Measurements from ENCODE around the gene TAPBP. TPM values are rescaled to one million over a fixed set of nuclear protein-coding genes. Genes with fewer than 3 reads are reported as not detected.

TAPBP gene
- total RNA-seq, 4 donors from 2014 or later = 175 to 423 (median 217) TPM

DNA sequence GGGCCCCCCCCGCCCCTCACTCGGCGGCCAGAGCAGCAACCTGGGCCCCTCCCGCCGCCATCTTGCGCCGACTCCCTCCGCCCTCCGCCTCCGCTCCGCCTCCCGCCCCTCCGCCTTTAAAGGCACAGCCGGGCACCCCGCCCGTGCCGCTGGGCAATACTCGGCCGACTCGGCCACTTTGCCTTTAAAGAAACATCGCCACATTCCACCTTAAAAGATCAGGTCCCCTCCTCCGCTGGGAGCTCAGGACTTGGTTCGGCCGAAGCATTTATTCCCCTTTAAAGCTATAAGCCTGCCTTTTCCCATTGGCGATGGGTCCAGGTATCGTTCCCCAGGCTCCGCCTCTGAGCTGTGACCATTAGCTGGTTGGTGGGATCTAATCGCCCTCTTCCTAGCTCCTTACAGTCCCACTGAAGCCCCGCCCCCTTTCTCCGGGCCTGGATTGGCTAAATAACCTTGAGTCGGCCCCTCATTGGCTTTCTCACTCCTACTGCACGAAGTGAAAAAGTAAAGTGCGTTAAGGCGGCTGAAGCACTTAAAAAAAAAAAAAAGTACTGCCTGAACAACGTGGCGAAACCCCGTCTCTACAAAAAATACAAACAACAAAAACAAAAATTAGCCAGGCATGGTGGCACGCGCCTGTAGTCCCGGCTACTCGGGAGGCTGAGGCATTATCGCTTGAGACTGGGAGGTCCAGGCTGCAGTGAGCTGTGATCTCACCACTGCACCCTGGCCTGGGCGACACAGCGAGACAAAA is 4.0 kb upstream of the TAPBP start, which contains the start of gene ZBTB22:
ZBTB22 (minus strand) TSS at position 76 of the 757 bp plus-strand sequence. CDS start 828 bp downstream, outside the sequence.
- peak; percentile 100 for DNase-seq
- peak within 1 kb of the TSS; percentile 36 to 61 (median 46) for H3K4me3 ChIP-seq
- peak within 1 kb of the TSS; percentile 86 to 94 (median 90) for H3K27ac ChIP-seq
- TF ChIP-seq EP300 (IDR thresholded peaks at IDR 0.05; ENCODE audit: low read depth) (peak; percentile 26), POLR2A (IDR thresholded peaks at IDR 0.05) (peak; percentile 38), POLR2AphosphoS5 (IDR thresholded peaks at IDR 0.05) (peak; percentile 15 to 78 (median 74))
- TF ChIP-seq, protein P1, sequence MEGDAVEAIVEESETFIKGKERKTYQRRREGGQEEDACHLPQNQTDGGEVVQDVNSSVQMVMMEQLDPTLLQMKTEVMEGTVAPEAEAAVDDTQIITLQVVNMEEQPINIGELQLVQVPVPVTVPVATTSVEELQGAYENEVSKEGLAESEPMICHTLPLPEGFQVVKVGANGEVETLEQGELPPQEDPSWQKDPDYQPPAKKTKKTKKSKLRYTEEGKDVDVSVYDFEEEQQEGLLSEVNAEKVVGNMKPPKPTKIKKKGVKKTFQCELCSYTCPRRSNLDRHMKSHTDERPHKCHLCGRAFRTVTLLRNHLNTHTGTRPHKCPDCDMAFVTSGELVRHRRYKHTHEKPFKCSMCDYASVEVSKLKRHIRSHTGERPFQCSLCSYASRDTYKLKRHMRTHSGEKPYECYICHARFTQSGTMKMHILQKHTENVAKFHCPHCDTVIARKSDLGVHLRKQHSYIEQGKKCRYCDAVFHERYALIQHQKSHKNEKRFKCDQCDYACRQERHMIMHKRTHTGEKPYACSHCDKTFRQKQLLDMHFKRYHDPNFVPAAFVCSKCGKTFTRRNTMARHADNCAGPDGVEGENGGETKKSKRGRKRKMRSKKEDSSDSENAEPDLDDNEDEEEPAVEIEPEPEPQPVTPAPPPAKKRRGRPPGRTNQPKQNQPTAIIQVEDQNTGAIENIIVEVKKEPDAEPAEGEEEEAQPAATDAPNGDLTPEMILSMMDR (IDR thresholded peaks at IDR 0.05) = no peak
- peaks cover 0 to 24% (median 8%) of the 10 kb centered on the region in 4 donors for H3K36me3 ChIP-seq
- no peaks in the 10 kb centered on the region for H3K27me3 ChIP-seq
- in situ Hi-C loops (cut with MboI; ENCODE audit: low pct_ligation_motif_present in 1 of 4, low pct_unique_long_range_greater_than_20kb in 1 of 4, low sequenced_read_pairs in 3 of 4) = no loop called here
- H3K9me3 ChIP-seq = no peaks in the 10 kb centered on the region
- 1 to 2% methylated on average over 7 to 32 of the region's 44 CpGs for whole genome bisulfite sequencing, 2 donors (ENCODE audit: low coverage in 1 of 2)
- intact Hi-C loops (cut with DNase I; ENCODE audit: low total_unique reads) = loop anchor here (10.0 kb wide), 1 partner anchor 97 kb away; the partner anchor contains the start of genes CUTA and PHF1
- peaks cover 28 to 66% (median 56%) of the 10 kb centered on the region in 4 donors for H3K4me1 ChIP-seq

- DNase-seq = no peak
- in situ Hi-C loops (cut with MboI; ENCODE audit: low pct_ligation_motif_present in 1 of 4, low pct_unique_long_range_greater_than_20kb in 1 of 4, low sequenced_read_pairs in 3 of 4) (no loop called here), intact Hi-C loops (cut with DNase I; ENCODE audit: low total_unique reads) (loop anchor here (10.0 kb wide), 1 partner anchor 97 kb away; the partner anchor contains the start of genes CUTA and PHF1)
- Histone ChIP-seq H3K4me1 (peaks cover 30 to 69% (median 58%) of the 10 kb centered on the region in 4 donors), H3K9me3 (no peaks in the 10 kb centered on the region), H3K36me3 (peaks cover 0 to 24% (median 8%) of the 10 kb centered on the region in 4 donors), H3K27me3 (no peaks in the 10 kb centered on the region), H3K27ac (peak overlapping the region; percentile 86 to 94 (median 90)), H3K4me3 (peak overlapping the region; percentile 36 to 61 (median 46))
- 0% methylated on average over 6 of the region's 27 CpGs; no CpG with 5 or more reads in 1 of the 2 donors for WGBS, 2 donors (ENCODE audit: low coverage in 1 of 2)
- TF ChIP-seq, protein P1 (IDR thresholded peaks at IDR 0.05) = no peak
These were observed 3.5 kb upstream of the TAPBP start for GRCh38 chr6:33317419-33317668.

- WGBS, 2 donors (ENCODE audit: low coverage in 1 of 2) = 83 to 84% methylated on average over 6 to 19 of the region's 19 CpGs
- peak overlapping the region in 3 of 4 donors; percentile 36 to 61 (median 46) for H3K4me3 ChIP-seq
- H3K4me1 ChIP-seq = peaks cover 33 to 69% (median 60%) of the 10 kb centered on the region in 4 donors
- intact Hi-C loops (cut with DNase I; ENCODE audit: low total_unique reads) (loop anchor here (10.0 kb wide), 1 partner anchor 98 kb away; the partner anchor contains the start of genes CUTA and PHF1), in situ Hi-C loops (cut with MboI; ENCODE audit: low pct_ligation_motif_present in 1 of 4, low pct_unique_long_range_greater_than_20kb in 1 of 4, low sequenced_read_pairs in 3 of 4) (no loop called here)
- peaks cover 0 to 24% (median 8%) of the 10 kb centered on the region in 4 donors for H3K36me3 ChIP-seq
- TF ChIP-seq, protein P1 (IDR thresholded peaks at IDR 0.05) = no peak
- TF ChIP-seq POLR2AphosphoS5 (IDR thresholded peaks at IDR 0.05) (no peak), POLR2A (IDR thresholded peaks at IDR 0.05) (no peak), EP300 (IDR thresholded peaks at IDR 0.05; ENCODE audit: low read depth) (no peak)
- no peak for DNase-seq
- H3K9me3 ChIP-seq = no peaks in the 10 kb centered on the region
- peak overlapping the region; percentile 86 to 94 (median 90) for H3K27ac ChIP-seq
- H3K27me3 ChIP-seq = no peaks in the 10 kb centered on the region
These were observed 2.9 kb upstream of the TAPBP start for GRCh38 chr6:33316603-33317418.
